ENCODE measurements around the gene LGALS9B. TPM values are rescaled to one million over a fixed set of nuclear protein-coding genes. Genes with fewer than 3 reads are reported as not detected.
"Not testable (repeated sequence)": the region's sequence is repeated elsewhere in the genome, so short reads cannot be mapped to it uniquely, and the experiment has no call there.

Gene LGALS9B
- total RNA-seq = 1.2 TPM

DNA sequence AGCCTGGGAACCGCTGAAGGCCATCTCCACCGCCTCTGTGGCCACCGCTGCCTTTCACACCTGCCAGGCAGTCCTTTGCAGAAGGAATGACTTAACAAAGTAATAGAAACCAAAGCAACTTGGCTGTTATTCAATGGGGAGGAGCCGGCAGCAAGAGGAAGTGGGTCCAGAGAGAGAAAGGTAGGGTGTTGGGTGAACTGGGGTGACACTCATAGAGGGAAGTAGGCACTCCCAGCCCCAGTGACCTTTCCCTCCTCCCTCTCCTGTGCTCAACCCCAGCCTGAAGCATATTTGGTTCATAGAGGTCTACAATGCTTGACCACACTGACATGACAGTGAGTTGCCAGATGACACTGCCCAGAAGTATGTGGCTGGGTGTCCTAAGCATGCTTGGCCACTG lies at the start of gene LGALS9B:
Gene LGALS9B (minus strand): TSS at position 93 of the 400 bp plus-strand sequence. CDS start 69 bp downstream, at position 24.
- not testable (repeated sequence) for DNase-seq

DNA sequence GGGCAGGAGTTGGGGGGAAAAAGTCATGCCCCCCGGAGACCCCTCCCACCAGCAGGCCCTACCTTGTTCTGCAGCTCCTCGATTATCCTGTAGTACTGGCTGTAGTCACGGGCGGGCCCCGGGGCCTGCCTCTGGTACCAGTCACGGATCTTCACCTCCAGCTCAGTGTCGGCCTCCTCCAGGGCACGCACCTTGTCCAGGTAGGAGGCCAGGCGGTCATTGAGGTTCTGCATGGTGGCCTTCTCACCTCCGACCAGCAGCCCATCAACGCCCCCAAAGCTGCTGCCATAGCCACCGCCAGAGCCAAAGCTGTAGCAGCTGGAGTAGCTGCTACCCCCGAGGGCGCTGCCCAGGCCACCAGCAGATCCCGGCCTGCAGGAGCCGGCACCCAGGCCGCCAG lies 49.6 kb upstream of the LGALS9B start:
- not testable (repeated sequence) for DNase-seq

DNA sequence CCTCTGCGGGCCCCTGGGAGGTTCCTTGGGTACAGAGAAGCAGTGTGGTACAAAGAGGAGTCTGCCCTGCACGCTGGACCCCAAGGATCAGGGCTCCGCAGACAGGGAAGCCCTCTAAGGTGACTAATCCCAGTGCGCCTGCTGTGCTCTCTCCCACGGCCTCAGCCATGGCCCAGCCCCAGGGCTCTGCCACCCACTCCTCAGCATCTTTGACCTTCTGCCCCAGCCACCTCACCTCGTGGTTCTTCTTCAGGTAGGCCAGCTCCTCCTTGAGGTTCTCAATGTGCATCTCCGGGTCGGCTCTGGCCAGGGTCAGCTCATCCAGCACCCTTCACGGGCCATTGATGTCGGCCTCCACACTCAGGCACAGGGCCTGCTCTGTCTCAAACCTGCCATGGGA lies 47.8 kb upstream of the LGALS9B start:
- DNase-seq = not testable (repeated sequence)

DNA sequence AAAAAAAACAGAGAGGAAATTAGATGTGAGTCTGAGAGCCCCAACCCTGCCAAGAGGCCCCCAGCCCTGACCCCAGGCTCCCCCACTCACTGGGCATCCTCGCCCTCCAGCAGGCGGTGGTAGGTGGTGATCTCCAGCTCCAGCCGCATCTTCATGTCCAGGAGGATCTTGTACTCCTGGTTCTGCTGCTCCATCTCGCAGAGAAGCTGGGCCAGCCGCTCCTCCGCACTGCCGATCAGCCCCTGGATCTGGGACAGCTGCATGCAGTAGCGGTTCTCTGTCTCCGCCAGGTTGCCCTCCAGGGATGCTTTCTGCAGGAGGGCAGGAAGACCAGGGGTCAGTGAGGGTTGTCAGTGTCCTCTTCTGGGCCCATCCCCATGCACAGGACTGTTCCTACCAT lies 46.2 kb upstream of the LGALS9B start:
- DNase-seq = not testable (repeated sequence)

DNA sequence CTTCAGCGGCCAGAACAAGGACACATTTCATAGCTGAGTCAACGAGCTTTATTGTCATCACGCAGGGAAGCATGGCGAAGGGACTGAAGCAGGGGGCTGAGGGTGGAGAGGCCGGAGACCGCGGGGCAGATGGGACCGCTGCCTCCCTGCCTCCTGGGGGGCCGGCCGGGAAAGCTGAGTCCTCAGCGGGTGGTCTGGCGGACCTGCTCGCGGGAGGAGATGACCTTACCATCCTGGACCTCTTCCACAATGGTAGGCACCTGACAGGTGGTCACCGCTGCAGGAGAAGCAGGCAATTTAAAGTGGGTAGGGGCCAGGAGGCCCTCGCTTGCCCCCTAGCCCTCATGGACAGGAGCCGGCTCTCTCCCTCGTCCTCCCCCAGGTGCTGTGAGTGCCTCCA lies 45.0 kb upstream of the LGALS9B start:
- not testable (repeated sequence) for DNase-seq

DNA sequence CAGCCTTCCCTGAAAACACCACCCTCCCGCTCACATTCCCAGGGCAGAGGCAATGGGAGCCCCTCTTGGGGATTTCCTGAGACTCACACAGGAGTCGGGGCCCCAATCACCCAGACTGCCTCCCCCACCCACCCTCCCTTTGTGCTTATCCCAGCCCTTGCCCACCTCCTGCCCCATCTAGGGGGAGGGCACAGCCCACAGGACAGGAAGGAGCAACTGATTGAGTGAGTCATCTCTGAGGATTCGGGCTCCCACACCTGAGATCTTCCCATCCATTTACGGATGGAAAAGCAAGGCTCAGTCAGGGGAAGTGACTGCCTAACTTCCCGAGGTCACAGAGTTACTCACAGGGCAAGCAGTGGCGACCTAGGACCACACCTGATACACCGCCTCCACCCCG lies 44.4 kb upstream of the LGALS9B start:
- DNase-seq = not testable (repeated sequence)

DNA sequence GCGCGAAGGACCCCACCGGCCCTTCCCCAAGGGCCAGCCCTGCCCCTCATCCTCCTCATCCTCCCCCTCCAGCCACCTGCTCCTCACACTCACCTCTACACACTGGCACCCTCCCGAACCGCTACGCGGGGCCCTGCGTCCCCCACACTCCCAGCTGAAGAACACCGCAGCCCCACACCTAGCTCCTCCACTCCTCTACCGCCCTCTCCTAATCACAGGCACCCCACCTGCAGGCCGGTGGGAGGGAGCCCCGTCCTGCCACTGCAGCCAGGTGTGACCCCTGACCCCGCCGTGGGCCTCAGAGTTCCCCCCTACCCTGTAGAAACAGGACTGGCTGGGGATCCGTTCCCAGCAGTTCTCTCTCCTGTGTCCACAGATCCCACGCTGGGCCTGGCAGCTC lies 38.0 kb upstream of the LGALS9B start:
- DNase-seq = not testable (repeated sequence)

DNA sequence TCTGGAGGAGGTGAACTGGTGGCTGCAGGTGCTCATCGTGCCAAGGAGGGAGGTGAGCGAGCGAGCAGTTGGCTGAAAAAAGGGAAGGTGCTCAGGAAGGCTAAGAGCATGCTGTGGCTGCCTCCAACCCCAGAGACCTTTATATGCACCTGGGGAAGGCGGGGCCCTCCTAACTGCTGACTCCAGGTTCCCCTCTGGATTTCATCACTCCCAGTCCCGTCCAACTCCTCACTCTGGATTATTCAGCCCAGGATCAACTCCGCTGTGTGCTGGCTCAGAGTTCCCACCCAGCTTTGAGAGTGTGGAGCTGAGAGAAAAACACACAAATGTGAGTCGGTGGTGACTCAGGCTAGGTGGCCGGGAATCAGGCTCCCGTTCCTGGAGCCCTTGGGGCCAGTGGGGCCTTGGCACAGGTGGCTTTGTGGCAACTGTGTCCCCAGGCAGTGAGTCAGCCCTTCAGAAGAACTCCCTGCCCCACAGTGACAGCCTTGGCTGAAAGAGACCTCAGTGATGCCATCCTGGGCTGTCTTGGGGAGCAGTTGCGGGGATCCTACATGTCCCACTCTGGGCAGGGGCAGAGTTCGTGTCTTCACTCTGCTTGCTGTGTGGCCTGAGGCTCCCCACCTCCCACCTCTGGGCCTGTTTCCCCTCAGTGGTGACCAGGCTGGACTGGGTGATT lies 37.2 kb upstream of the LGALS9B start:
- DNase-seq = not testable (repeated sequence)

DNA sequence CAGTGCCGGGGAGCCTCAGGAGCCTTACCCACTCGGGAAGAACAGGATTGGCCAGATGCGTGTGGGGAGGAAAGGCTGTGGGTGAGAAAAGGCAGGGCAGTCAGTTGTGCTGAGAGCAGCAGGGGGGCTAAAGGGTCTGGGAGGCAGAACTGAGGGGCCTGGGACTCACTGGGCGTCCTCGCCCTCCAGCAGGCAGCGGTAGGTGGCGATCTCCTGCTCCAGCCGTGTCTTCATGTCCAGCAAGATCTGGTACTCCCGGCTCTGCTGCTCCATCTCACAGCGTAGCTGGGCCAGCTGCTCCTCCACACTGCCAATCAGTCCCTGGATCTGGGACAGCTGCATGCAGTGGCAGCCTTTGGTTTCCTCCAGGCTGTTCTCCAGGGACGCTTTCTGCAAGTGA lies 34.6 kb upstream of the LGALS9B start:
- not testable (repeated sequence) for DNase-seq

DNA sequence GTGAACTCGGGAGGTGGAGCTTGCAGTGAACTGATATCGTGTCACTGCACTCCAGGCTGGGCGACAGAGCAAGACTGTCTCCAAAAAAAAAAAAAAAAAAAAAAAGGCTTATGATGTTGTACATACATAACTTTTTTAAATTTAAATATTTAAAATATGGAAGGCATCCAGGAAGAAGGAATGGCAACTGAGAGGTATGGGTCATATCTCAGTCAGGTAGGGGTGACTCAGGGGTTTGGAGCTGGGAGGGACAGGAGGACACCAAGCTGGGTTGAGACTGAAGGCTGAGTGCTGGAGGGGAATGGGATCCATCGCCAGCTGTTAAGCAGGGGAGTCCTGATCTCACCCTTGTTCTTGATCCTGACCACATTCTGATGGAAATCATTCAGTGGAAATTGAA lies 33.0 kb upstream of the LGALS9B start:
- not testable (repeated sequence) for DNase-seq

DNA sequence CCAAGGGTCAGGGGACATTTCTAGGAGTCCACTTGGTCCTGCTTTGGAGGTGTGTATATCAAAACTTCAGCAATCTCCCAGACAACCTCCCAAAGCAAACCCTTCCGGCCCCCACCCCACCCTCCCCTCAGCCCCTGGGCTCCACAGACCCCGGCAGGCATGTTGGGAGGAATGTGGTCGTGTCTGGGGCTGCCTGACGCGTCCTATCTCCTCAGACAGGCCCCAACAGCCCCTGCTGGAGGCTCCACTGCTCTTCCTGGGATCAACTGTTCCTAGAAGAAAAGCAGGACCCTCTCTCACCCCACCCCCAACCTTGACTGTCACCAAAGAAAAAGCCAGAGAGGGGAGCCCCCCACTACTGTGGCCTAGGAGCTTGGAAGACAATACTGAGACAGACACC lies 28.1 kb upstream of the LGALS9B start:
- DNase-seq = not testable (repeated sequence)

DNA sequence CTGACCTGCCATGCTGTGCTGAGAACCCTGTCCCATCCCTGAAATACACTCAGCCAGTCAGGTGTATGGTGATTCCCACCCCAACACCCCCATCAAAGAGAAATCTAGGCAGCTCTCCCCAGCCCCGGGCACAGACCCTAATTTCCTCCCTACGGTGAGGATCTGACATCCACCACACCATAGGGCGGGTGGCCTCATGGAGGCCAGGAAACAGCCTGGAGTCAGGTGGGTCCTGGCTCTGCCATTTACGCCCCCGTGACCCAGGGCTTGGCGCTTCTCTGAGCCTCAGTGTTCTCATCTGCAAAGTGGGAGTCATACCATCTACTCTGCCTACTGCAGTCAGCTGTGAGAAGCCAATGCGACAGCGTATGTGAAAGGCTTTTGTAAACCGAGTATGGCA lies 27.4 kb upstream of the LGALS9B start:
- DNase-seq = not testable (repeated sequence)

DNA sequence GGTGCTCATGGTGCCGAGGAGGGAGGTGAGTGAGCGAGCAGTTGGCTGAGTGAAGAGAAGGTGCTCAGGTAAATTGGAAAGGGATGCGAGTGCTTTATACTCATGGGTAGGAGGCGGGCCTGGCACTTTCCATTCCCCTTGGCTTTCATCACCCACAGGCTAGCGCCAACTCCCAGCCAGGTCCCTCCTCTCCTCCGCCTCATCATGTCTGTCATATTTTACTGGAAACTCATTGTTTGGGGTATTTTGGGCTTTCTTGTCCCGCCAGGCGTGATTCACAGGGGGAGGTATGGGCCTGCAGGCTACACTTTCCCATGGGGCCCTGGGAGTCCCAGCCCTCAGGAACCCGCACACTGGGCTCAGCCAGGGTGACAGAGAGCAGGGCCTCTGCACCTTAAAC lies 26.8 kb upstream of the LGALS9B start:
- not testable (repeated sequence) for DNase-seq

DNA sequence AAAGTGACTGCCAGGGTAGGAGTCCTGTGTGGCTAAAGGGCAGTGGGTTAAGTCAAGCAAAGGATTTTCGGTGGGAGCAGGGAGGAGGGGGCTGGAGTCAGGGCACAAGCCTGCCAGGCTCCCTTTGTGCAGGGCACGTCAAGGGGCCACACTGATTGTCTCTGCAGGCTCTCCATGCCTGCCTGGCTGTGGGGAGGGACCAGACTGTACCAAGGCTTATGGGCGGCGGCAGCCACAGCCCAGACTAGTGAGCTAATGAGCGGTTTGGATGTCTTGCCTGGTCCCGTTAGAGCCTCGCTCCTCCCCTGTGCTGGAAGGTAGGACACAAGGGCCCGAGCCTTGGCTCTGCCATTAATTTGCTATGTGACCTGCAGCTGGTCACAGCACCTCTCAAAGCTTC lies 25.6 kb upstream of the LGALS9B start:
- DNase-seq = not testable (repeated sequence)

DNA sequence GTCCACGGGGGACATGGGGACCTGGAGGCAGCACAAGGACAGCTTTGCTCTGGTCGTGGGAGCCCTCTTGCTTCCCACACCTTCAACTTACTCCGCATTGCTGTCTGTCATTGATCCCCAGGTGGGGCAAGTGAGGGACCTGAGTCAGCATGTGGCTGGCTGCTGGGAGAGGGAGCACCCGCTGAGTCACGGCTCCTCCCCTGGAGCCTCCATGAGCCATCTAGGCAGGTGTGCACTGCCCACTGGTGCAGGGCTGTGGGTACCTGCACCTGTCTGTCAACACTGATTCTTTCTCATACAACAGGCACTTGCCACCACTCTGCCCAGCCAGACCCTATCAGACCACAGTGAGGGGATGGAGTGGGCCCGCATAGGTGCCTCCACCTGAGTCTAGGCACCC lies 24.8 kb upstream of the LGALS9B start:
- DNase-seq = not testable (repeated sequence)

DNA sequence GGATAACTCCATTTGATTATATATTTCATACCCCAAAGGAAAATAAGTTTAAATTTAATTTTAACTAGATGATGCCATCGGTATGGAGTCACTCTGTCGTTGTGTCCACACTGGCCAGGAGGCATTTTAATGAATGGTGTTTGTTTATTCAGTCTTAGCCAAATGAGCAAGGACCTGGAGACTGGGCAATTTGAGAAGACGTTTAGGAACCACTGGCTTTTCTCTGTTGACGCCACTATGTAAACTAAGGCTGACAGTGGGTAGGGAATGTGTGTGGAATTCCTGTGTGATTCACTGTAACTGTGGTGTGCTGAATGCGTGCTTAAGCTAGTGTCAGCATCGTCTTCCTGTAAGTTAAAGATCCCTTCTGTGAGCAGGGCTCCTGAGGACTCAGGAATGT lies 17.6 kb upstream of the LGALS9B start:
- not testable (repeated sequence) for DNase-seq

DNA sequence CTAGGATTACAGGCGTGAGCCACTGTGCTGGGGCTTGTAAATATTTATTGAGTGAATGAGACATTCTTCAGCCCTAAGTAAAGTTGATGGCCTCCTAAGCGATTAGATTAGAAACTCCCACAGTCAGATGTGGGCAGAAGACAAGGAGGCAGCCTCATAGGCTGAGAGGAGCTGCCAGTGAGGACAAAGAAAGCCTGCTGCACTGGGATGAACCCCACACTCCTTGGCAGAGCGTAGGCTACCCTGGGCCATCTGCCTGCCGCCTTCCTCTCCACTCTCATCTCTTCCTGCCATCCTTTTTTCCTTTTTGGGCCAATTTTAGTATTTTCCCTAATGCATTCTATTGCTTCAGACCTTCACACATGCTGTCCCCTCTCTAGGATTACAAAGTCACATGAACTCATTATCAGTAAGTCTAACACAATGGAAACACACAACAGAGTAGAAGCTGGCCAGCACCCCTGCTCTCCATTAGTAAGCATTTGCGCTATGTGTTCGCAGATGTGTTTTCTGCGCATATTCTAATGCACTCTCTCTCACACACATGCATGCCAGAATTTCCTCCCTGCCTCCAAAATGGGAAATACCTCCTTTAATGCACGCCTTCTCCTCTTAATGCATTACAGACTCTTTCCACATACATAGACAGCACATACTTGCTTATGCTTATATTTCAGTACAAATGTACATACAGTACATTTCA lies 12.7 kb upstream of the LGALS9B start:
- peak; percentile 88 for DNase-seq

DNA sequence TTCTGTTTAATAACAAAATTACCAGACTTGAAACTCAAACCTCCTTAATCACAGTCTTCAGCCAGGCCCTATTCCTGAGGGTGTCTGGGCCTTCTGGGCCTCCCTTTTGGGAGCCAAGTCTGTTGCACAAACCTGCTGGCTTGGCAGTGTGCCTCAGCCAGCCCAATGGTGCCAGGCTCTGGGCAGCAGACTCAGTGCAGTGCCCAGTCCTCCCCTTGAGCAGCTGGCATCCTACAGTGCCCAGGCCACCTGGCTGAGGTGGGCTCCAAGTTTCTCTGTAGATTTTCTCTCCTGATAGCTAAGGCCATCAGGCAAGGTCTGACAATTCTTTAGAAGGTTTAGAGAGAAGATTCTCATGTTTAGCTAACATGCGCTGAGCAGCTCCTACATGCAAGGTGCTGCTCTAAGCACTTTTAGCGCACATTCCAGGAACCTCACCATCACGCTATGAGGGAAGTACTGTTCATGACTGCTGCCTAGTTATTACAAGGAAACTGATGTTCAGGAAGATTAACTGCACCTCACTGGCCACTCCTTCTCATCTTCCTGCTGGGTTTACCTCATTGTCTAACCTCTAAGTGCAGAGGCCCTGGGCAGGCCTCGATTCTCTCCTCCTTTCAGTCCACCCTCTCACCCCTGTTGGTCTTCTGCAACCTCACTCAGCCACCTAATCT lies 10.2 kb upstream of the LGALS9B start:
- DNase-seq = not testable (repeated sequence)

DNA sequence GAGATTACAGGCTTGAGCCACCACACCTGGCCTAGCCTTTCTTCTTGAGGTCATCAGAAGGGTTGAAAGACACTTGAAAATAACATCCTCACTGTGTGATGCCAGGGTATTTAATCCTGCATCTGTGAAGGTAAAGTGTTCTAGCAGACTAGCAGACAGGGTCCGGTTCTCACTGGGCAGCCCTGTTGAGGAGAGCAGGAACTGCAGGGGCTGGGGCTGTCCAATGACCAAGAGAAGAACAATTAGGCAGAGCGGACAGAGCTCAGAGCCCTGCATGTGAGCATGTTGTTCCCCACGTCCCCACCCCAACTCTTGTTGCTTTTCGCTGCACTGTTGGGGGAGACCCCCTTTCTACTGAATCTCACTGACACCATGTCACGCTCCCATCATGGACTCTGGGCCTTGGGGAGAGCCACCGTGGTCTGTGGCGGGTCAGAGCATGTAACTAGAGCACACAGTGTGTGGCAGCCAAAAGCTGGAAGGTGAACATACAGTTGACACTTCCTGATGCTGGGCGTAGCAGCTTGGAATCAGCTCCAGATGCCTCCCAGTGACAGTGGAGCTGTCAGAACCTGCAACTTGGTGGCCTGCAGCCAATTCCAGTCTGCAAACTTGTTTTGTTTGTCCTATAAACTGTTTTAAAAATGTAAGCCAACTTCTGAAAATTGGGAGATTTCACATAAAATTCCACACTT lies 7.9 kb upstream of the LGALS9B start:
- not testable (repeated sequence) for DNase-seq

DNA sequence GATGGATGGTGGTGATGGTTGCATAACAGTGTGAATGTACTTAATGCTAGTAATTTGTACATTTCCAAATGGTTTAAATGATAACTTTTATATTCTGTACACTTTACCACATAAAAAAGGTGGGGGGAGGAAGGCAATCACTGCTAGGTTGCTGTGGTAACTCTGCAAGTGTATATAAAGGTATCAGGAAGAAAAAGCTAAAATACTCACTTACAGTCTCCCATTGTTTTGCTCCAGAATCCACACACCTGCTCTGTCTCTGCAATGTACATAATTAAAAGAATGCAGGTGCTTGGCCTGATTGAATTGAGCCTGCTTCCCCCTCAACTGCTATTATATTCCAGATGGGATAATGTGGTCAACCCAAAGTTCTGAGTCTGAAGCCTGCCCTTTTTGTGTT lies 6.7 kb upstream of the LGALS9B start:
- DNase-seq = not testable (repeated sequence)

DNA sequence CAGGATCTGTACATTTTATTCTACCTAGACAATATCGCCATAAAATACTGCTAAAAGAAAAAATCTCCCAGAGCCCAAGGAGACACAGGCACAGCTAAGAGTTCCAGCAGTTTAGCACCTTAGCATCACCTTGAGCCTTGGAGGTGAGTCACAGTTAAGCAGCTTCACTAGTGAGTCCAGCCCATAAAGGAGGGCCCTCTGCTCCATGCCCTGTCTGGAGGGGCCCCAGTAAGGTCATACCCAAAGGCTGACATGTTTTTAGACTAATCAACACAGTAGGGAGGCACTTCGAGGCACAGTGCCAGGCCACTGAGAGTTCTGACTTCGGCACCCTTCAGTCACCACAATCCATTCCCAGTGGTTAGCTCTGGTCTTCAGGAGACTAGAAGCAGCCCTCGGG lies 2.6 kb upstream of the LGALS9B start:
- DNase-seq = not testable (repeated sequence)

DNA sequence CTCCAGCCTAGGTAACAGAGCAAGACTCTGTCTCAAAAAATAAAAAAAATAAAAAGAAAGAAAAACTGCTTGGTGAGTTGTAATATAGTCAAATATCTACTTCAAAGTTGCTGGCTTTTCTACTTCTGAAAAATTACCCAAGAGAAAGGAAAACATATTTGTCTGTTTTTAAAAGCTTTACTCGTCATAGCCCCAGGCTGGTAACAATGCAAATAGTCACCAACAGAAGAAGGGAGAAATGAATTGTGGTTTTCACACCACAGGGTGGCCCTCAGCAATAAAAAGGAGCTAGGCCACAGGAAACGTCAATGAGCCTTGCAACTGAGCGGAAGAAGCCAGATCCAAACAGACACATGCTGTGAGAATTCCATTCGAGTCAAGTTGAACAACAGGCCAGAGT lies 1.8 kb upstream of the LGALS9B start:
- not testable (repeated sequence) for DNase-seq

DNA sequence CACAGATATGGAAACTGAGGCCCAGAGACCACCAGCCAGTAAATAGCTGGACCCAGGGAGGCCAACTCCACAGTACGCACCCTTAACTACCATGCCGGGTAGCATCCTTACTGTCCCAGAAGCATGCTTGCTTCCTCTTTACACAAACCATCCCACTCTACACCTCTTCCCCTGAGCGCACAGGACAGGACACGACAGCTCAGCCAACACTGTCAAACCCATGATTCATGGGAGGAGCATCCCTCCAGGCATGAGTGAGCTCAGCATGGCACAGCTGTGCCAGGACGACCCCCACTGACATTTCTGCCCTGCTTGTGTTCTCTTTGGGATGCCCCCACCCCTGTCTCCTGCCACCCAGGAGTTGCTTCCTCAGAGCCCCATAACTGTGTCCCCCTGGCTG lies 340 bp downstream of the LGALS9B start:
- DNase-seq = not testable (repeated sequence)

Data from skin of body (tissue), 2 donors.